MM.1S (cell line): ENCODE measurements around the gene PTPRJ.
"Not testable (repeated sequence)": the region's sequence is repeated elsewhere in the genome, so short reads cannot be mapped to it uniquely, and the experiment has no call there.

Source experiments
- DNase-seq: peaks from one replicate; pipeline ENCODE4 v3.0.0-alpha.2; 2015
- H2AFZ ChIP-seq: fragments of 300-600 bp; sonication (generic); 2 replicates; pipeline ENCODE4 v1.6.0; 2016; ENCODE audit warnings: antibody characterized with exemption, low read length
- H3F3A ChIP-seq: fragments of 300-600 bp; sonication (generic); 2 replicates; pipeline ENCODE4 v1.6.1; 2016; ENCODE audit warnings: mild to moderate bottlenecking, antibody characterized with exemption, low read length, moderate library complexity, mixed read lengths; ENCODE audit not compliant: insufficient read depth
- H3K27ac ChIP-seq: fragments of 300-600 bp; sonication (generic); 2 replicates; pipeline ENCODE4 v1.5.1; 2016; ENCODE audit warnings: mild to moderate bottlenecking, low read length
- H3K27me3 ChIP-seq: fragments of 300-600 bp; sonication (generic); replicated peaks from 2 replicates; pipeline ENCODE4 v1.6.0; 2016; ENCODE audit warnings: low read length; ENCODE audit not compliant: insufficient read depth
- H3K36me3 ChIP-seq: fragments of 300-600 bp; sonication (generic); replicated peaks from 2 replicates; pipeline ENCODE4 v1.6.1; 2016; ENCODE audit warnings: mild to moderate bottlenecking, low read length, mixed read lengths; ENCODE audit not compliant: insufficient read depth
- H3K4me1 ChIP-seq: fragments of 300-600 bp; sonication (generic); 2 replicates; pipeline ENCODE4 v1.6.1; 2016; ENCODE audit warnings: low read length, mixed read lengths
- H3K4me2 ChIP-seq: fragments of 300-600 bp; sonication (generic); 2 replicates; pipeline ENCODE4 v1.6.0; 2016; ENCODE audit warnings: low read depth, low read length
- H3K4me3 ChIP-seq: fragments of 300-600 bp; sonication (generic); 2 replicates; pipeline ENCODE4 v1.5.1; 2016; ENCODE audit warnings: low read length, mixed read lengths
- H3K79me2 ChIP-seq: fragments of 300-600 bp; sonication (generic); 2 replicates; pipeline ENCODE4 v1.6.1; 2016; ENCODE audit warnings: mixed run types, low read length, mixed read lengths
- H3K9ac ChIP-seq: fragments of 300-600 bp; sonication (generic); 2 replicates; pipeline ENCODE4 v1.6.1; 2016; ENCODE audit warnings: low read length, mixed read lengths
- H3K9me2 ChIP-seq: fragments of 300-600 bp; sonication (generic); replicated peaks from 2 replicates; pipeline ENCODE4 v1.6.1; 2016; ENCODE audit warnings: mild to moderate bottlenecking, low read length, mixed read lengths; ENCODE audit not compliant: insufficient read depth
- H3K9me3 ChIP-seq: fragments of 300-600 bp; sonication (generic); replicated peaks from 2 replicates; pipeline ENCODE4 v1.6.1; 2016; ENCODE audit warnings: mild to moderate bottlenecking, low read length, mixed read lengths; ENCODE audit not compliant: insufficient read depth
- H4K20me1 ChIP-seq: fragments of 300-600 bp; sonication (generic); 2 replicates; pipeline ENCODE4 v1.6.1; 2016; ENCODE audit warnings: mild to moderate bottlenecking, low read length, moderate library complexity, mixed read lengths; ENCODE audit not compliant: insufficient read depth
- CTCF ChIP-seq: fragments of 300-600 bp; sonication (generic); IDR thresholded peaks from 2 replicates; pipeline ENCODE4 v1.5.1; 2016; ENCODE audit warnings: antibody characterized with exemption, low read length, mixed read lengths
- EZH2 ChIP-seq: fragments of 300-600 bp; sonication (generic); optimal IDR thresholded peaks from 2 replicates; pipeline ENCODE3; 2017; ENCODE audit warnings: low read depth, mild to moderate bottlenecking, antibody characterized with exemption, low read length, mixed read lengths
- EZH2phosphoT487 ChIP-seq: fragments of 300-600 bp; sonication (generic); IDR thresholded peaks from 2 replicates; pipeline ENCODE4 v1.6.1; 2018; ENCODE audit warnings: antibody characterized with exemption, low read length

Gene PTPRJ

DNA sequence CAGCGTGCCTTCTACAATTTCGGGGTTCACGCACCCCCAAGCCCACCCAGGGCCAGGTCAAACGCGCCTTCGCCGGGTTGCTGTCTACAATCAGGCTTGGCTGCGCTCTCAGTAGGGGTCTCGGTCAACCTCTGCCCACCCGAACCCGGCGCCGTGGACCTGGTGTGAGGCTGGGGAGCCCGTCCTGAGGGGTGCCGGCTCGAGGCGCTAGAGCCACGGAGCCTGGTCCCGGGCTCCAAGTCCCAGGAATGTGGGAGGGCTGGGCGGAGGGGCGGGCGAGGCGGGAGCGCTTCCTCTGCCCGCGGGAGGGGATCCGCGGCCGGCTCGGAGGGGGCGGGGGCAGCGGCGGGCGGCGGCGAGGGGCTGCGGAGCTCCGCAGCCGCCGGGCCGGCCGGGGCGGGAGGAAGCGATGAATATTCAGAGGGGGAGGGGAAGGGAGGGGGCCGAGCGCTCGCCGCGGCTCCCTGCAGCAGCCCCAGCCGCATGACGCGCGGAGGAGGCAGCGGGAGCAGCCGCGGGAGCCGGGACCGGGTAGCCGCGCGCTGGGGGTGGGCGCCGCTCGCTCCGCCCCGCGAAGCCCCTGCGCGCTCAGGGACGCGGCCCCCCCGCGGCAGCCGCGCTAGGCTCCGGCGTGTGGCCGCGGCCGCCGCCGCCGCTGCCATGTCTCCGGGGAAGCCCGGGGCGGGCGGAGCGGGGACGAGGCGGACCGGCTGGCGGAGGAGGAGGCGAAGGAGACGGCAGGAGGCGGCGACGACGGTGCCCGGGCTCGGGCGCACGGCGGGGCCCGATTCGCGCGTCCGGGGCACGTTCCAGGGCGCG lies at the start of gene PTPRJ:
PTPRJ (plus strand) TSS at position 472 of the 819 bp plus-strand sequence. CDS start 354 bp downstream, outside the sequence.
- Histone ChIP-seq H4K20me1 (no peaks in the 10 kb centered on the region), H3K4me2 (peak within 1 kb of the TSS; percentile 95), H3K4me3 (peak within 1 kb of the TSS; percentile 66), H3K36me3 (no peaks in the 10 kb centered on the region), H2AFZ (peak within 1 kb of the TSS; percentile 80), H3K27me3 (peaks cover 7% of the 10 kb centered on the region; the same call in 1 of the 2 replicates), H3K27ac (no peak within 1 kb of the TSS), H3K79me2 (no peaks in the 10 kb centered on the region), H3F3A (no peaks in the 10 kb centered on the region), H3K9me3 (no peaks in the 10 kb centered on the region), H3K4me1 (peaks cover 3% of the 10 kb centered on the region; the same call in 1 of the 2 replicates), H3K9ac (peak within 1 kb of the TSS; percentile 37; the same call in 1 of the 2 replicates), H3K9me2 (no peaks in the 10 kb centered on the region)
- TF ChIP-seq CTCF (no peak), EZH2phosphoT487 (no peak), EZH2 (no peak)
- peak; percentile 45 for DNase-seq

- no peak overlapping the region for H3K27ac ChIP-seq
- H3K9me2 ChIP-seq = no peaks in the 10 kb centered on the region
- no peaks in the 10 kb centered on the region for H3K9me3 ChIP-seq
- TF ChIP-seq EZH2 = no peak
- no peak for TF ChIP-seq CTCF
- TF ChIP-seq EZH2phosphoT487 = no peak
- H2AFZ ChIP-seq = no peak overlapping the region
- H3K79me2 ChIP-seq = no peaks in the 10 kb centered on the region
- no peak overlapping the region for H3K9ac ChIP-seq
- peaks cover 8% of the 10 kb centered on the region for H3K4me1 ChIP-seq
- no peaks in the 10 kb centered on the region for H4K20me1 ChIP-seq
- H3K4me3 ChIP-seq = no peak overlapping the region
- no peak for DNase-seq
- H3K36me3 ChIP-seq = no peaks in the 10 kb centered on the region
- no peak overlapping the region for H3K4me2 ChIP-seq
- H3F3A ChIP-seq = peaks cover 7% of the 10 kb centered on the region; the same call in 1 of the 2 replicates
- no peaks in the 10 kb centered on the region for H3K27me3 ChIP-seq
These were observed 47.8 kb upstream of the PTPRJ start for GRCh38 chr11:47932544-47932943.

DNA sequence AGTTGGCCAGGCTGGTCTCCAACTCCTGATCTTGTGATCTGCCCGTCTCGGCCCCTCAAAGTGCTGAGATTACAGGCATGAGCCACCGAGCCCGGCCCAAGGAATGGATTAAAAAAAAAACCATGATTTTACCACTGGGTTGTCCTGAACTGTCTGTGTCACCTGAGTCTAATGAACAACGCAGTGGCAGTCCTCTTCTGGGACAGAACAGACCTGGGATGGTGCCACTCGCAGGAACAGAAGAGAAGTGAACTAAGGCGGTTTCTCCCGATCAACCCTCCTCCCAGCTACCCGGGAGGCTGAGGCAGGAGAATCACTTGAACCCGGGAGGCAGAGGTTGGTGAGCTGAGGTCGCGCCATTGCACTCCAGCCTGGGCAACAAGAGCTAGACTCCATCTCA lies 46.6 kb upstream of the PTPRJ start:
- H3K4me3 ChIP-seq, H3K79me2 ChIP-seq, H3K9me3 ChIP-seq, H3K9ac ChIP-seq, H4K20me1 ChIP-seq, H2AFZ ChIP-seq, H3K4me1 ChIP-seq, H3K9me2 ChIP-seq, H3K27ac ChIP-seq, H3K4me2 ChIP-seq, H3F3A ChIP-seq, H3K27me3 ChIP-seq, H3K36me3 ChIP-seq, DNase-seq: not testable (repeated sequence)
